Activated CD4-positive, alpha-beta T cell treated with anti-CD3 and anti-CD28 coated beads, Interleukin-2, amount 50 U/mL, for 4 hours (primary cell): ENCODE measurements around the gene BUD31.
A peak's percentile ranks its signal among the peaks of the same experiment; 100 is the strongest.

Source experiments
- DNase-seq, 2 experiments: peaks; one replicate each; pipeline ENCODE4 v3.0.0-alpha.2; 2020

The BUD31 gene

DNA sequence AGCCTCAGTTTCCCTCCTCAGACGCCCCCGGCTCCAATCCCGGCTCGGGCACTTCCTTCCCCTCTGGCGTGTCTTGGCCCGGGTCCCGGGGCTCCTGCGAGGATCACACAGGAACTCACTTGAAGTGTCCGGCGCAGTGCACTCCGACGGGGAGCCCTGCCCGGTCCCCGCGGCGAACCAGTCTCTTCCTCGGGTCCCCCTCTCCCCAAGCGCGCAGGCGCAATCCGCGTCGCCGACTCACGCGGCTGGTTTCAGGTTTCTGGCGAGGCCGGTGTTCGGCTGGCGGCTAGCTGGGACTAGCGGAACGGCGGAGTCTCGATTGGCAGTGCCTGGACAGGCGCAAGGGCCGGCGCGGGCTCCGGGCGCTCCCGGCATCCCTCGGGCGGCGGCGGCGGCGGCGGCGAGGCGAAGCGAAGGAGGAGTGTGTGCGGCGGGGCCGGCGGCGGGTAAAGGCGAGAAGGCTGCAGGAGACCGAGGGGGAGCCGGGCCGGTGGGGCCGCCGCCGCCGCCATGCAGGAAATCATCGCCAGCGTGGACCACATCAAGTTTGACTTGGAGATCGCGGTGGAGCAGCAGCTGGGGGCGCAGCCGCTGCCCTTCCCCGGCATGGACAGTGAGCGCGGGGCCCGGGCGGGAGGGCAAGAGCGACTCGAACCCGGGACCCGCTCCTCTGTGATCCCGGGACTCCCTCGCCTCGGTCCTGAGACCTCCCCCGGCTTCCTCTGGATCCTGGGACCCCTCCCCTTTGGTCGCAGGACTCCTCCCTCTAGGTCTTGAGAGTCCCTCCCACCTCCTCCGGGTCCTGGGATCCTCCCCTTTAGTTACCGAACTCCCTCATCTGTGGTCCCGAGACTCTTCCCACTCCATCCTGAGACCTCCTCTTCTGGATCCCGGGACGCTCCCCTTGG is 30.1 kb downstream of the BUD31 start, which contains the start of the genes CPSF4 and PTCD1:
Gene CPSF4 (plus strand): TSS at position 371 of the 908 bp plus-strand sequence. CDS start 140 bp downstream, at position 511.
Gene PTCD1 (minus strand): TSS at position 226 of the 908 bp plus-strand sequence. CDS start 3,556 bp downstream, outside the sequence.
- DNase-seq: peak; percentile 88 to 91

GRCh38 chr7:99440195-99440594 is 31.4 kb downstream of the BUD31 start:
- no peak for DNase-seq

DNA sequence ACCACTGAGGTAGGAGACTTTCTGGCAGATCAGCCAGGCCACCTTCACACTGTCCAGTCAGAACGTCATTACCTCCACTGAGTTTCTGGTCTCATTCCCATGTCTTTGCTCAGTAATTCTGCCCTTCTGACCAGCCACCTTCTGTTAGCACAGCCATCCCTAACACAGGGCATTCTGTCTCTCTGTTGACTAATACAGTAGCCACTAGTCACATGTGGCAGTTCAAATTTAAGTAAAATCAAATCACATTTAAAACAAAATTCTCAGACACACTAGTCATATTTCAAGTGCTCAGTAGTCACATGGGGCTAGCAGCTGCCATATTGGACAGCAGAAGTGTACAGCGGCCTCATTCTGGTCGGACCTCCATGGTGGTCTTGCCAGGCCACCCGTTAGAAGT is 37.3 kb downstream of the BUD31 start:
- no peak for DNase-seq

- no peak for DNase-seq
These were observed 39.2 kb downstream of the BUD31 start for GRCh38 chr7:99447943-99448342.

DNA sequence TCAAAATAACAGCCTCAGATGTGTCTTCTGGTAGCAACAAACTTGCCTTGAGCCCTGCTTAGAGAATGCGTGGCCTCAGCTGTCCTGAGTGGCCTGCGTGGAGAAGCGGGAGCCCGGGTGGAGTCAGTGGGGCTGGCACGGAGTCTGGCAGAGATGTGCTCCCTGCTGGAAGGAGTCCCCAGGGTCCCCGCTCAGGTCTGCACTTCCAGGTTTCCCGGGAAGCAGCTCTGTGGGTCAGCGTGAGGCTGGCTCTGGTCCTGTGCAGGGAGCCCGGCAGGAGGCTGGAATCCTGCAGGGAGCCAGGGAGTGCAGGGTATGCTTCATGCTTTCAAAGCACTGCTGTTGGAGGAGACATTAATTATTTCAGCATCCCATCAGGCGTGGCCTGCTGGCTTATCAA is 40.1 kb downstream of the BUD31 start:
- DNase-seq: no peak

DNA sequence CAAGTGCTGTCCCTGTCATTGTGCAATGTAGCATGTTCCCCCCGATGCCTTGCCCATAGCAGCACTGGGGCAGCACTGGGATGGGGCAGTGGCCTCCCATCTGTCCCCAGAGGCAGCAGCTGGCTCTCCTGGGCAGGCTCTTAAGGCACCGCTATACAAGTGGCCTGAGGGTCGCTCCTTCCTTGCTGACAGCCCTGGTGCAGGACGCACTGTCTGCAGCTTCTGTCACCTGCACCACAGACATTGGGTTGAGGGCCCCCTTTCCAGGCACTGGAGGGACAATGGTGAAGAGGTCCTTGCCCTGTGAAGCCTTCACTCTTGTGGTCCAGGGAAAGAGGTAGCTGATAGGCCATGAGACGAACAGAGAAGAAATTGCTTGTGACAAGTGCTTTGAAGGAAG is 40.6 kb downstream of the BUD31 start:
- DNase-seq: no peak

GRCh38 chr7:99451936-99452335 is 43.2 kb downstream of the BUD31 start:
- no peak for DNase-seq

DNA sequence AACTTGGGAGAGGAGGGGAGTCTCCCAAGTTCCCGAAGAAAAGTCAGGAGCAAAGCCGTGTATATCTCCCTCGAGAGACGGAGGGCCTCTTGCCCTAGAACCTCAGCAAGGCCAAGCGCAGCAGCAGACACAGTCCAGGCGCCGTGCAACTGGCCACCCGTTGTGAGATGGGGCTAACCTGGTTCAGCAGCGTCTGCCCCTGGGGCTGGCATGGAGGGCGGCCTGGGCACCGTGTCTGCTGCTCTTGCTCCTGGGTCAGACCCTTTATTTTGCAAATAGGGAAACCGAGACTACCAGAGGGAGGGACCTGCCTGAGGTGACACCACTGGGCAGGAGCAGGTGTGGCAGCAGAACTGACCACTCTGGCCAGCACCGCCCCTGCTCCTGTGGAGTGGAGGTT is 43.8 kb downstream of the BUD31 start:
- DNase-seq: no peak

GRCh38 chr7:99453105-99453504 is 44.3 kb downstream of the BUD31 start:
- DNase-seq: no peak

DNA sequence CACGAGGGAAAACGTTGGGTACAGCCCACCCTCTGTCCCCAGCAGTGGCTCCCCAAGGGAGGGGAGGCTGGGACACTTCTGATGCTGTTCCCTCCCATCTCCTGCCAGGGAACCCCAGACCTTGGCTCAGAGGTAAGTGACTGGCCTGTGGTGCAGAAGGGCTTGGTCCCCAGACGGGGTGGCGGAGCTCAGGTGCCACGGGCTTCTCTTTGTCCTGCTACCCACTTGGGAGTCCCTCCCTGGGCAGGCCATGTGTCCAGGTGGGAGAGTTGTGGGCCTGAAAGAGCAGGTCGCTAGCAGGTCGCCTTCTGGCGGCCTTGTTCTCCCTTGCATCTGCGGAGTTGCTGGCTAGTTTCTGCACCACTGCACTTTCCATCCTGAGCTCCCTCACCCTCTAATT is 47.1 kb downstream of the BUD31 start:
- no peak for DNase-seq

DNA sequence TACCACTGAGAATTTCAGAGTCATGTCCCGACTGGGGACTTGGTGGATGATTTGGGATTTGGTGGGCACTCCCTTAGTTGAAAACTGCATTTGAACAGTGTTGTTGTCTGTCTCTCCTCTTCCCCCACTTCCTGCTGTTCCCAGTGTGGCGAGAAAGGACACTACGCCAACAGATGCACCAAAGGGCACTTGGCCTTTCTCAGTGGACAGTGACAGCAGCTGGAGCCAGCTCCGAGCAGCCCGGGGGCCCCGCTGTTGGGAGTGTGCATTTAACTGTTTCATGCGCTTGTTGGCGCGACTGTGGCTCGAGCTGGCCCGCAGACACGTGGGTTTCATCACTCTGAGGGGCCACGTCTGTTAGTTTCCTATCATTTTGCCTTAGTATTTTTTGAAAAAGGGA is 47.5 kb downstream of the BUD31 start:
- DNase-seq: no peak

DNA sequence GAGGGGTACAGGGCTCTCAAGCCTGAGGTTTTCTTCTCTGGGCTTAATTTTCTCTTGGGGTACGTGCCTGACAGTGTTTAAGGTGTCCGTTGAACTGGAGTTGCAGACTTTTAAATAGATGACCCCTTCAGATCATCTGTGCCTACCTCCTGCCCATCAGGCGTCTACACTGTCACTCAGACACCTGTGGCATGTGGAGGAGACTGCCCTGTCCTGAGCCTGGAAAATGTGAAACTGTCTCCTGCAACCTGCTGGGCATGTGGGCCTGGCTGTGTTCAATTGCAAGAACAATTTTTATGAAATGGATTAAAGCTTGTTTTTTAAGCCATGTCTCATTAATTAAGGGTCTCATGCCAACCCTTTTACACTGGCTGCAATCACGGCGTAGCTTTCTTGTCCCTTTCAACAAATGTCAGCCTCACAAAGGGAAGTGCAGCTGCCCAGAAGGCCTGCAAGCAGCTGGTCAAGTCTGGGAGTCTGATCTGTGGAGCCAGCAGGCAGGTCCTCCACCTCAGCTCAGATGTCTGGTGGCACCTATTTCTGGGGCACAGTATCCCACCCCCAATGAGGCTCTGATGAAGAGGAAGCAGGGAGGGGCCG is 48.4 kb downstream of the BUD31 start:
- DNase-seq: no peak

GRCh38 chr7:99457650-99458493 is 49.1 kb downstream of the BUD31 start:
- no peak for DNase-seq

- DNase-seq: no peak
These were observed 50.3 kb downstream of the BUD31 start for GRCh38 chr7:99459087-99459486.

- no peak for DNase-seq
These were observed 51.9 kb downstream of the BUD31 start for GRCh38 chr7:99460651-99461050.

- DNase-seq: no peak
These were observed 52.5 kb downstream of the BUD31 start for GRCh38 chr7:99461221-99461620.

DNA sequence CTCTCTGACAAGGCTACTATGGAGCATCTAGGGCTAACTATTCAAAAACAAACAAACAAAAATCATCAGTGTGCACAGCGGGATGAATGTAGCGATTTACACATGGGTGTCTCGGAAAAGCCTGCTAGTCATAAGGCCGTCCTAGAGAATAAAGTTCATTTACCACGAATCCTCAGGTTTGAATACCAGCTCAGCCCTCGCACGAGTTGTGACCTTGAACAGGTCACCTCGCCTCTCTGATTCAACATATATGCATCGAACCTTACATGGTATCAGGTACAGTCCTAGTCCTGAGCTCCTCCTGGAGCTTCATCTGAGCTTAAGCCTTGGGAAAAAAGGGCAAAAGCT is 56.6 kb downstream of the BUD31 start:
- no peak for DNase-seq

DNA sequence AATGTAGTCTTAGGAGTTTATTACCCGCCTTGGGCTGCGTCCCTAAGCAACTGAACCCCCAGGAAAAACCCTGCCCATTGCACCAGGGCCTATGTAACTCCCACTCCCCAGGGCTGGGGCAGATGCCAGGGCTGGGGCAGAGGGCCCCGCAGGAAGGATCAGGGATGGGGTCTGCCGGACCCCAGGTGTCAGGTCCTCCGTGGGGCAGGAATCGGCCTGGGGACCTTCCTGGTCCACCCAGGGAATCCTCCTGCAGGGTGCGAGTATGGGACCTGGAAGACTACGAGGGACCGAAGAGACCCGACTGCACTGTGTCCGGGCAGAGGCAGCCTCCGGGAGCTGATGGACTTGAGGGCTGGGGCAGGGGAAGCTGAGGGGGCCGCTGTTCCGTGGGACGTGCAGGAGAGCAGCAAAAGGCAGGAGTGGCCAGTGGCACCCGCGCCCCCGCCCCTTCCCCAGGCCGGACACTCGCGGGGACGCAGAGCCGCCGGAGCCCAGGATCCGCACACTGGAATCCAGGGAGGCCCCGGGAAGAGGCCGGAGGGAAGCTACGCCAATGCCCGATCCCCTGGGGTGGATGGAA is 59.7 kb downstream of the BUD31 start:
- no peak for DNase-seq
